ENCODE measurements around the gene PKNOX1.
"Not testable (repeated sequence)": the region's sequence is repeated elsewhere in the genome, so short reads cannot be mapped to it uniquely, and the experiment has no call there.

Gene PKNOX1

GRCh38 chr21:42973991-42974831 lies at the start of gene PKNOX1:
Gene PKNOX1 (plus strand): TSS chr21:42974562. CDS start chr21:43004382, 29,820 bp downstream.
- DNase-seq, result peak; percentile 98

DNA sequence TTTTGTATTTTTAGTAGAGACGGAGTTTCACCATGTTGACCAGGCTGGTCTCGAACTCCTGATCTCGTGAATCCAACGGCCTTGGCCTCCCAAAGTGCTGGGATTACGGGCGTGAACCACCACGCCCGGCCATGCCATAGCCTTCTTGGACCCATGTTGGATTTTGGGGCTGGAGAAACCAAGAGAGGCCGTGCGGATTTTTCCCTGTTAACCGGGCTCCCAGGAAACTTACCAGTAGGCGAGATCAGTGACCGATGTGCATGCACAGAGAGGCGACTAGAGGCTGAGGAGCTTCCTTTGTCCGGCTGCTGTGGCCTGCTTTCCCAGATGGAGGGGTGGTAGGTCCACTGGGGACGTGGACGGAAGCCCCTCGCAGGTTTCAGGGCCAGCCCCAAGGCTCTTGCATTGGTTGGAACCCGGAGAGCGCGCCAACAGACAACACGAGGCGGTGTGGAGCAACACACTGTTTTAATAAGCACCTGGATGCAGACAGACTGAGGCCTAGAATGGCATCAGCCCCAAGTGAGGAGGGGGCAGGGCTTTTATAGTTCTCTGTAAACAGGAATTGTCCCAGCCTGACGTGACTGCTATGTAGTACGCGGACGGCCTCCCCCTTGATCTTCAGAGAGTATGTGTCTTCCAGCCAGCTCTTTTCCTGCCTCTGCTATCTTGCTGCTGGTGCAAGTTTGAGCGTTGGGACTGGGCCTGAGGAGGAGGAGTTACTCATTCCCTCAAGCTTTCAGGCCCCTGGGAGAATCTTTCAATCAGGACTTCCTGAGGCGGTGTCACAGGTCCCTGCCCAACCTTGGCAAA lies 49.0 kb upstream of the PKNOX1 start, which contains the start of gene ERVH48-1:
Gene ERVH48-1 (minus strand): TSS at position 517 of the 813 bp plus-strand sequence. CDS start 6,624 bp downstream, outside the sequence.
- DNase-seq, result no peak

DNA sequence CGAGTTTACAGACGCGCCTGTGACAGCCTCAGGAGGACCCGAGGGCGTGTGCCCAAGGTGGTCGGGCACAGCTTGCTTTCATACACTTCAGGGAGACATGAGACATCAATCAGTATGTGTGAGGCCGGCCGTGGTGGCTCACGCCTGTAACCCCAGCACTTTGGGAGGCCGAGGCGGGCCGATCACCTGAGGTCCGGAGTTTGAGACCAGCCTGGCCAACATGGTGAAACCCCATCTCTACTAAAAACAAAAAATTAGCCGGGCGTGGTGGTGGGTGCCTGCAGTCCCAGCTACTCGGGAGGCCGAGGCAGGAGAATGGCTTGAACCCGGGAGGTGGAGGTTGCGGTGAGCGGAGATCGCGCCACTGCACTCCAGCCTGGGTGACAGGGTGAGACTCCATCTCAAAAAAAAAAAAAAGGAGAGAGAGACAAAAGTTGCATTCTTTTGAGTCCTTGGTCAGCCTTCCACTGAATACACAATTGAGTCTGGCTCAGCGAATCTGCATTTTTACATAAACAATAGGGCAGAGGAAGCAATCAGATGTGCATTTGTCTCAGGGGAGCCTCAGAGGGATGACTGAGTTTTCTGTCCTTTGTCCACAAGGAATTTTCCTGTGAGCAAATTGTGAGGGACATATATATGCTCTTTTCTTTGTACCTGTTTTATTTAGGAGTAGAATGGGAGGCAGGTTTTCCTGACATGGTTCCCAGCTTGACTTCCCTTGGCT lies 46.7 kb upstream of the PKNOX1 start:
- DNase-seq, result not testable (repeated sequence)

DNA sequence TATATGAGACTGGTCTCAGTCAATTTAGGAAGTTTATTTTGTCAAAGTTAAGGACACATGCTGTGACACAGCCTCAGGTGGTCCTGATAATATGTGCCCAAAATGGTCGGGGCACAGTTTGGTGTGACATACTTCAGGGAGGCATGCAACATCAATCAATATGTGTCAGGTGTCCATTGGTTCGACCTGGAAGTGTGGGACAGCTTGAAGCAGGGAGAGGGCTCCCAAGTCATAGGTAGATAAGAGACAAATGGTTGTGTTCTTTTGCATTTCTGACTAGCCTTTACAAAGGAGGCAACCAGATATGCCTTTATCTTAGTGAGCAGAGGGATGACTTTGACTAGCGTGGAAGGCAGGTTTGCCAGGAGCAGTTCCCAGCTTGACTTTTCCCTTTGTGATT lies 44.4 kb upstream of the PKNOX1 start:
- no peak for DNase-seq

- DNase-seq, result no peak
These were observed 42.7 kb upstream of the PKNOX1 start for GRCh38 chr21:42931560-42932235.

GRCh38 chr21:42932378-42933136 lies 41.8 kb upstream of the PKNOX1 start:
- DNase-seq, result not testable (repeated sequence)

DNA sequence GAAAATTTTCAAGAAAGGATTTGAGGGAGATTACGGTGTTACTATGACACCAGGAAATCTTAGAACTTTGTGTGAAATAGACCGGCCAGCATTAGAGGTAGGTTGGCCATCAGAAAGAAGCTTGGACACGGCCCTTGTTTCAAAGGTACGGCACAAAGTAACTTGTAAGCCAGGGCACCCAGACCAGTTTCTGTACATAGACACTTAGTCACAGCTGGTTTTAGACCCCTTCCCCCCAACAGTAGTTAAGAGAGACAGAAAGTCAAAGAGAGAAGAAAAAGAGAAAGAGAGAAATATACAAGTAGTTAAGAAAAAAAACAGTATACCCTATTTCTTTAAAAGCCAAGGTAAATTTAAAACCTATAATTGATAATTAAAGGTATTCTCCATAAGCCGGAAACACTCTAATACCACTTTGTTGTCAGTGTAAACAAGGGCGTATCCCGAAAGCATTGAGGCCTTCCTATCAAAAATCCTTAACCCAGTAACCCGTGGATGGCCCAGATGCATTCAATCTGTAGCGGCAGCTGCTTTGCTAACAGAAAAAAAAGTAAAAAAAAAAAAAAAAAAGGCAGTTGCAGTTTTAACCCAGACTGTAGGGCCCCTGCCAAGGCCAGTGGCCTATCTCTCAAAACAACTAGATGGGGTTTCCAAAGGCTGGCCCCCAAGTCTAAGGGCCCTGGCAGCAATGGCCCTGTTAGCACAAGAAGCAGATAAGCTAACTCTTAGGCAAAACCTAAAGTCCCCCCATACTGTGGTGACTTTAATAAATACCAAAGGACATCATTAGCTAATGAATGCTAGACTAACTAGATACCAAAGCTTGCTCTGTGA lies 41.0 kb upstream of the PKNOX1 start:
- DNase-seq, result not testable (repeated sequence)

- DNase-seq, result not testable (repeated sequence)
These were observed 40.4 kb upstream of the PKNOX1 start for GRCh38 chr21:42933973-42934372.

DNA sequence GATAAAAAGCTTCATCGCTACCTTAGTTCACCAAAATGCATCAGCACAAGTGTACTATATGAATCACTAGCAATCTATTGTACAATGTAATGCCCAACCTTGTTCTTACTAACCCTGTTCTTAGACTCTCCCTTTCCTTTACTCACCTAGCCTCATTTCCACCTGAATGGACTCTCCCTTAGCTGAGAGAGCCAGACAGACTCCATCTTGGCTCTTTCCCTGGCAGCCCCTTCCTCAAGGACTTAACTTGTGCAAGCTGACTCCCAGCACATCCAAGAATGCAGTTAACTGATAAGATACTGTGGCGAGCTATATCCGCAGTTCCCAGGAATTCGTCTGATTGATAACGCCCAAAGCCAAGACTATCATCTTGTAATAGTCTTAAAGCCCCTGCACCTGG lies 38.0 kb upstream of the PKNOX1 start:
- not testable (repeated sequence) for DNase-seq

DNA sequence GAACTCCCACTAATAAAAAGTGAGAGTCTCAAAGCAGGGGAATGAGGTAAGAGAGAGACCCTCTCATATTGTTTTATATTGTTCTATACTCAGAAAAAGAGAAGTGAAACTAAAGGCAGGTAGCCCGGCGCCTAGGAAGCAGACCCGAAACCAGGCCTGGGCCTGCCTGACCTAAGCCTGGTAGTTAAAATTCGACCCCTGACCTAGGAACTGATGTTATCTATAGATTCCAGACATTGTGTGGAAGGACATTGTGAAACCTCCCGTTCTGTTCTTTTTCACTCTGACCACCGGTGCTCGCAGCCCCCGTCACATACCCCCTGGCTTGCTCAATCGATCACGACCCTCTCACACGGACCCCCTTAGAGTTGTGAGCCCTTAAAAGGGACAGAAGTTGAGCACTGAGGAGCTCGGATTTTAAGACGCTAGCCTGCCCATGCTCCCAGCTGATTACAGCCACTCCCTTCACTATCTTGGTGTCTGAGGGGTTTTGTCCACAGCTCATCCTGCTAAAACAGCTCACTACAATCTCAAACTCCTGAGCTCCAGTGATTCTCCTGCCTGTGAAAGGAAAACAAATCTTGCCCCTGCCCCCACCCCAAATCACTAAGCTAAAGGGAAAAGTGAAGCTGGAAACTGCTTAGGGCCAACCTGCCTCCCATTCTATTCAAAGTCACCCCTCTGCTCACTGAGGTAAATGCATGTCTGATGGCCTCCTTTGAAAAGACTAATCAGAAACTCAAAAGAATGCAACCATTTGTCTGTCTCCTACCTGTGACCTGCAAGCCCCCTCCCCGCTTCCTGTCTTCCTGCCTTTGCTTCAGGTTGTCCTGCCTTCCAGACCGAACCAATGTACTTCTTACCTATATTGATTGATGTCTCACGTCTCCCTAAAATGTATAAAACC lies 37.1 kb upstream of the PKNOX1 start:
- DNase-seq, result not testable (repeated sequence)

DNA sequence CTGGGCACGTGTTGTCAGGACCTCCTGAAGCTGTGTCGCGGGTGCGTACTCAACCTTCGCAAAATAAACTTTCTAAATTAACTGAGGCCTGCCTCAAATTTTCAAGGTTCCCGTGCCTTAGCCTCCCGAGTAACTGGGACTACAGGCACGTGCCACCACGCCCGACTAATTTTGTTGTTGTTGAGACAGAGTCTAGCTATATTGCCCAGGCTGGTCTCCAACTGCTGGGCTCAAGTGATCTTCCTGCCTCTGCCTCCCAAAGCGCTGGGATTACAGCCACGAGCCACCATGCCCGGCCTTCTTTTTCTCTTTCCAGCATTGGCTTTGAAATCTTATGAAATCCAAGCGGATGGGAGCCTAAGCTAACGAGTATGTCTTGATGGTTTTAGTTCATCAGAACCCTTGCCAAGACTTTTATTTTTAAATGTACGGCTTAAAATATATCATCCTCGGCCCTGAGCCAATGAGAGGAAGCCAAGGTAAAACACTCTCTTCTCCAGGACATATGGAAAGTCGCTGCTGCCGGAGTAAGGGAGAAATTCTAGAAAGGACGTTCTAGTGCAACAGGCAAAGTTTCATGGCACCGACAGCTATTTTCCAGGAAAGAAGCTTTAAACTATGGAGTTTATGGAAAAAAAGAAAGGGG lies 36.3 kb upstream of the PKNOX1 start:
- peak; percentile 83 for DNase-seq

DNA sequence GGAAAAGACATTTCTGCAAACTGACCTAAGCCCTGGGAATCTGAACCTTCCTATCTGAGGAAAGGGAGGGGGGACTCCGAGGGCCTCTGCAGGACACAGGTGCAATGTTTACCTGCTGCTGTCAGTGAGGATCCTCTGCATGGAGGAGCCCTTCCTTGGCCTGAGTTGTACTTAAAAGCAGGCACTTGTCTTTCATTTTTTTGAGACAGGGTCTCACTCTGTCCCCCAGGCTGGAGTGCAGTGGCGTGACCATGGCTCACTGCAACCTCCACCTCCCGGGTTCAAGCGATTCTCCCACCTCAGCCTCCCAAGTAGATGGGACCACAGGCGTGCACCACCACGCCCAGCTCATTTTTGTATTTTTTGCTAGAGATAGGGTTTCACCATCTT lies 35.8 kb upstream of the PKNOX1 start:
- not testable (repeated sequence) for DNase-seq

- peak; percentile 94 for DNase-seq
These were observed 34.6 kb upstream of the PKNOX1 start for GRCh38 chr21:42939582-42940413.

GRCh38 chr21:42941696-42942085 lies 32.7 kb upstream of the PKNOX1 start:
- DNase-seq, result no peak

- no peak for DNase-seq
These were observed 32.1 kb upstream of the PKNOX1 start for GRCh38 chr21:42942244-42942643.

GRCh38 chr21:42949094-42949755 lies 25.1 kb upstream of the PKNOX1 start:
- DNase-seq, result not testable (repeated sequence)

- not testable (repeated sequence) for DNase-seq
These were observed 23.2 kb upstream of the PKNOX1 start for GRCh38 chr21:42951193-42951592.

Measured in right hindlimb (tissue), 1 donor.